Measurements from ENCODE around the gene ATP11B.

Gene ATP11B

DNA sequence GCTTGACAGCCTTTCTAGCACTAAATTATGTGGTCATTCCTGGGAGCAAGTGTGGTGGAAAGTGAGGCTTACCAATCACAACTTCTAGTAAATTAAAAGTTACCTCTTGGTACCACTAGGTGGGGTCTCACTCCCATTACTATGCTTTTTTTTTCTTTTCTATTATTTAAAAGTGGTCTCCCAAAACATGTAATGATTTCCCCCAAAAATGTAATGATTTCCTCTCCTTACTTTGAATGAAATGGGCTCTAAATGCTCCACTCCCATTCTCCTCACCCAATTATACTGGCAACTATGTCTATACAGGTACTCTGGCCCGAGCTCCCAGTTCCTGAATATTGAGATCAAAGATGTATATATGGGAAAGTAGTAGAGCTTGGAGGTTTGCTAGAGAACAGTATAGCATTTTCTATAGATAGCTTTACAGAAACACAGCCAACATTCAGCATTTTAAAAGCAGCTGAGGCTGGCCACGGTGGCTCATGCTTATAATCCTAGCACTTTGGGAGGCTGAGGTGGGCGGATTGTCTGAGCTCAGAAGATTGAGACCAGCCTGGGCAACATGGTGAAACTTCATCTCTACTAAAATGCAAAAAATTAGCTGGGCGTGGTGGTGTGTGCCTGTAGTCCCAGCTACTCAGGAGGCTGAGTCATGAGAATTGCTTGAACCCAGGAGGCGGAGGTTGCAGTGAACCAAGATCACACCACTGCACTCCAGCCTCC lies 116.2 kb downstream of the ATP11B start:
- no peak for DNase-seq (ENCODE audit: low read depth in 3 of 3)

DNA sequence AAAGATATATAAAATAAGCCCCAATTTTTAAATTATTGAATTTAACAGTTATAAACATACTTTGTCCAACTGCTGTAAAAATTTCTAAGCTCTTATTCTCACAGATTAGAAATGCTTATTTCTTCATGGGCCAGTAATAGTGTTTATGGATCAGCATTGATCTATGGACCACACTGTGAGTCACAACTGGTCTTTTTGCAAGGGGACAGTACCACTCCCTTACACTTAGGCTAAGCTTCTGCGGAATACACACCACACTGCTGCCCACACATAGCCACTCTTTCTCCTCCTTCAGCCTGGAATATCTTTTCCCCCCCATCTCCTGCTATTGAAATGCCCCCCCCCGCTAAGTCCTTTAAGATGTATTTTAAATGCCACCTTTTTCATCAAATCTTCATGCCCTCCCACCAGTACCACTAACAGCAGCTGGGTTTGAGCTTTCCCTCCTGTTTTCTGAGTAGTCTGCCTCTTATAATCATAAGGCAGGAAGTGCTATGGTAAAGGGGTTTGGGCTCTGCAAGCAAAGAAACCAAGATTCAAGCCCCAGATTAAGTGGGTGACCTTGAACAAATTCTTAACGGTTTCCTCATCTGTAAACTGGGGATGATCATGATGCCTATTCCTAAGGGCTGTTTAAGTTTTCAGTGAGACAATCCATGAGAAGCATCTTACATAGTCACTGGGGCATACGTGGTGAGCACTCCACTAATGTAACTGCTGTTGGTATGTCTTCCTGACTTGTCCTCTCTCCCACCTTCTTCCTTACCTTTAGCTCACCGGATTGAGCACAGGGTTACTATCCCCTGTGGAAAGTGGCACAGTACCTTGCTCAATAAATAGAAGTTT lies 117.9 kb downstream of the ATP11B start:
- DNase-seq (ENCODE audit: low read depth in 3 of 3), result no peak

DNA sequence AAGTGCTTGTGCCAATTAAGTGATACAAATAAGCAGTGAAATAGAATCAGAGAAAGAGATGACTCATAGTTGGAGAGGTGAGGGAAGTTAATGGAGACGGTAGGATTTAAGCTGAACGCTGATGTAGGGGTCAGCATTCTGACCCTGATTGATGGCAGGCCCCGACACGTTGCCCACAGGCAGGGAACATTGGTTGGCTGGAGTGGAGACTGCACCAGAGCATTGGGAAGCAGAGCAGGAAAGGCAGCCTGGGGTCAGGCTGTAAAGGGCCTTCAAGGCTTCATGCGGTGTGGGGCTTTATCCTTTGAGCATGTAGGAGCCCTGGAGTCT lies 118.4 kb downstream of the ATP11B start:
- DNase-seq (ENCODE audit: low read depth in 3 of 3), result no peak

DNA sequence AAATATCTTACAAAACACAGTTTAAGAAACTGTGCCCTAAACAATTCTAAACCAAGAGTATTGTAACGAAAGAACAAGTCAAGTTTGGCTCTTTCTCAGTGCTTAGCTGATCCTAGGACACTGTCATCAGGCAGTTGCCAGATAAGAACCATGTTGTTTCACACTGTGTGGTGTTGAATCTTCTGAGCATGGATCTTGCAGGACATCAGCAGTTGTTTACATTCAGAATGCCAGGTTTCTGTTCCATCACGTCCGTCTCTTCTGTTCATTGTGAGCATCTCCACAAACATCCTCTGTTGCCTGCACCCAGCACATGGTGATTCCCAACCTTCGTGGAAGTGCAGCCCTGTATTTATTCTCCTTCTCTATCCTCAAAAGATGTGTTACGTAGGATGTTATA lies 119.2 kb downstream of the ATP11B start:
- no peak for DNase-seq (ENCODE audit: low read depth in 3 of 3)

DNA sequence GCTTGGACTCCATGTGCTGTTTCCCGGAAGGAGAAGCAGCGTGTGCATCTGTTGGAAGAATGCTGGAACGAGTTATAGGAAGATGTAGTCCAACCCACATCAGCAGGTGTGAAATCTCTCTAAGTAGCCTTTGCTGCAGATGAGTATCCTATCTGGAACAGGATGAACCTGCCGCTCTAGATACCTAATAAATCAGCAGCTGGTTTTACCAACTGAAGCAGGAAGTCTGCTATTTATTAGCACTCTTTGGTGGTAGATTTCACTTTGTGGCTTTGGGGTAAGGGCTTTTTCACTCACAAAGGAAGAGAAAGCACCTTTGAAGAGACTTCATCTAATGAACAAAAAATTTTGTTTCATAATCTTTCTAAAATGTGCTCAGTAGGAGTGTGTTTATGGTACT lies 120.6 kb downstream of the ATP11B start:
- DNase-seq (ENCODE audit: low read depth in 3 of 3), result no peak

DNA sequence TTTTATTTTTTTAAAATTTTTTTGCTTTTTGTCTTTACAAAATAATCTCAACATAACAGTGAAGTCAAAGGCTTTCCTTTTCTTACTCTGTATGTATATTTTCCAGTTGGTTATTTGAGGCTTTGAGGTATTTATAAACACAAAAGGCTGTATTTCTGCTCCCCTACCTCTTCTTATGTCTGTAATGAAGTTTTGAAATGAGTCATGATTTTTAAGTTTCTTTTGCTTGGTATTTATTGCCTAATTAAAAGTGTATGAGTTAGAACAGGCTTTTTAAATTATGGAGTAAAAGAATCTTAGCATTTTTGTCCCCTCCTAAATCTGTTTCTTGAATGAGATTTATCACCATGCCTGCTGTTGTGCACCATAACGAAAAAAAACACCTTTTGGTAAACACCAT lies 121.0 kb downstream of the ATP11B start:
- no peak for DNase-seq (ENCODE audit: low read depth in 3 of 3)

DNA sequence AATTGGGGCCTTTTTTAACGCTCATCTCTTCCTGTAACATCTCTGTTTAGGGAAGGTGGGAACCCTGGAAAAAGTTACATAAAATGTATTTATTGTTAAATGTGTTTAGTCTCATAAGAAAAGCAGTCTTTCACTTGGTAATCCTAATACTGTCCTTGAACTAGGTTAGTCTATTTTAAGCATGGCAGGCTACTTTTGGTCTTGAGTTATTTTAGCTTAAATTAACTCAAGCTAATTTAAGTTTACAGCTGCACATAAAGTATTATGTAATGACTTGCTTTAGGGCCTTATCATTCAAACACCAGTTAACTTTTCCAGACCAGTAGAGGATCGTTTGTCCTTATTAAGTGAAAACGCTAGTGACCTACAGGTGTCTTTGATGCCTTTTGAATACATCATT lies 123.8 kb downstream of the ATP11B start:
- DNase-seq (ENCODE audit: low read depth in 3 of 3), result no peak

DNA sequence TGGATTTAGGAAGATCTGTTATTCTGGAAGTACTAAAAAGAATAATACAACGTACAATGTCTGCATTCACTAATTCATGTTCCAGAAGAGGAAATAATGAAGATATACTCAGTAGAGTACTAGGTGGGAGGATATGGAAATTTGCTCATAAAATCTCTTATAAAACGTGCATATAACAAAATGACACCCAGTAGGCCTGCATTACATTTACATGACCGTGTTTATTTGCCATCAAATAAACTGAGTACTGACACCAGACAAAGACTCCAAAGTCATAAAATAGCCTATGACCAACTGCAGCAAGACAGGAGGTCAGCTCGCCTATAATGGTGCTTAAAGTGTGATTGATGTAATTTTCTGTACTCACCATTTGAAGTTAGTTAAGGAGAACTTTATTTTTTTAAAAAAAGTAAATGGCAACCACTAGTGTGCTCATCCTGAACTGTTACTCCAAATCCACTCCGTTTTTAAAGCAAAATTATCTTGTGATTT lies 126.6 kb downstream of the ATP11B start:
- DNase-seq (ENCODE audit: low read depth in 3 of 3), result no peak

DNA sequence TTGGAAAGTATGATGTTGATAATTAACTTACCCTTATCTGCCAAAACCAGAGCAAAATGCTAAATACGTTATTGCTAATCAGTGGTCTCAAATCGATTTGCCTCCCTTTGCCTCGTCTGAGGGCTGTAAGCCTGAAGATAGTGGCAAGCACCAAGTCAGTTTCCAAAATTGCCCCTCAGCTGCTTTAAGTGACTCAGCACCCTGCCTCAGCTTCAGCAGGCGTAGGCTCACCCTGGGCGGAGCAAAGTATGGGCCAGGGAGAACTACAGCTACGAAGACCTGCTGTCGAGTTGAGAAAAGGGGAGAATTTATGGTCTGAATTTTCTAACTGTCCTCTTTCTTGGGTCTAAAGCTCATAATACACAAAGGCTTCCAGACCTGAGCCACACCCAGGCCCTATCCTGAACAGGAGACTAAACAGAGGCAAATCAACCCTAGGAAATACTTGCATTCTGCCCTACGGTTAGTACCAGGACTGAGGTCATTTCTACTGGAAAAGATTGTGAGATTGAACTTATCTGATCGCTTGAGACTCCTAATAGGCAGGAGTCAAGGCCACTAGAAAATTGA lies 127.3 kb downstream of the ATP11B start:
- DNase-seq (ENCODE audit: low read depth in 3 of 3), result no peak

DNA sequence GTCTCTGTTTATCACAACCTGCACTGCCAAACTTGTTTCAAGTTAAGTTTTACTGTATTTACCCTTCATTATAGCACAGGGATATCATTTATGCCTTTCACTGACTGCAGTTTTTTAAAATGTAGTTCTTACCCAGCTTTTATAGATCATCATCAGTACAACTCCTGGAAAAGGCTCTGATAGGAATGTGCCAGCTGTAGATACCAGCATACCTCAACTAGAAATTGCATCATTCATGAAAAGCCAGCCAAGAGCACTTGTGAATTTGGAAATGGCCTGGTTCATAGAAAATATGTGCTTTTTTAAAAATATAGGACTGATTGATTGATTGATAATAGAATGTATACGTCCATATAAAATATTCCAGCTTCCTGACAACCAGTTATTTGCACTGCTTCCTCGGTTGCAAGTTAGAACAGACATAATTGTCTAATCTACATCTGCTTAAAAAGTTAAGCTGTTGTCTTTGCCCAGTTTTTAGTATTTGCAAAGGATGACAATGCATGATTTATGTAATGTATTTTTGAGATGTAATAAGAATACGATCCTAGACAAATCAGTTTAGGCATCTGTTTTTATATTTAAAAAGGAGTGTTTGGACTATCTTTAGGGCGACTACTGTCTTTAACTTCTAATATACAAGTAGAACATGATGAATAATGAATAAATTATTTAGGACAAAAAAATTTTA lies 128.5 kb downstream of the ATP11B start:
- DNase-seq (ENCODE audit: low read depth in 3 of 3), result no peak

DNA sequence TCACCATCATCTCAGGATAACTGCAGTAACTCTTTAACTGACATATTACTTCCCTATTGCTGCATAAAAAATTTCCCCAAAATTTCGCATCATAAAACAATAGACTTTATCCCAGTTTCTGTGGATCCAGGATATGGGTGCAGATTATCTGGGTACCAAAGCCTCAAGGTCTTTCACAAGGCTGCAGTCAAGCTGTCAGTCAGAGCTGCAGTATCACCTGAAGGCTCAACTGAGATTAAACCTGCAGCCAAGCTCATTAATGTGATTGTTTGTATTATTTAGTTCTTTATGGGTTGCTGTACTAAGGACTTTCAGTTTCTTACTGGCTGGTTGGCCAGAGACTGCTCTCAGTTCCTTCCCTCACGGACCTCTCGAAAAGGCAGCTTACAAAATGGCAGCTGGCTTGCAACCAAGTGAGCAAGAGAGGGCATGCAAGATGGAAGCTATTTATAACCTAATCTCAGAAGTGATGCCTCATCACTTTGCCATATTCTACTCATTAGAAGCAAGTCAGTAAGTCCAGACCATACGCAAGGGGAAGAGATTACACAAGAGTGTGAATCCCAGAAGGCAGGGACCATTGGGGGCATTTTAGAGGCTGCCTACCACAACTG lies 132.1 kb downstream of the ATP11B start:
- DNase-seq (ENCODE audit: low read depth in 3 of 3), result no peak

DNA sequence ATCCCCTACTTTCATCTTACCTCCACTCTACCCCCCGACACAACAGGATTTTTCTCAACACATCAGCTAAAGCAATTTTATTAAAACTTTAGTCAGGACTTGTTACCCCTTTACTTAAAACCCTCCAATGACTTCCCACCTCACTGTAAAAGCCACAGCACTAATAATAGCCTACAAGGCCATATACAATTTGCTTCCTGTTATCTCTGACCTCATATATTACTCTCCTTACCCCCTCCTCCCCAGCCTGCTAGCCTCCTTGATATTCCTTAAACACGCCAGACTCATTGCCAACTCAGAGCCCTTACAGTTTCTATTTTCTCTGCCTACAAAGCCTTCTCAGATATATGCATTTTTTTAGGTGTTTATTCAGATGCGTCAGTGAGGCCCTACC lies 132.6 kb downstream of the ATP11B start:
- no peak for DNase-seq (ENCODE audit: low read depth in 3 of 3)

DNA sequence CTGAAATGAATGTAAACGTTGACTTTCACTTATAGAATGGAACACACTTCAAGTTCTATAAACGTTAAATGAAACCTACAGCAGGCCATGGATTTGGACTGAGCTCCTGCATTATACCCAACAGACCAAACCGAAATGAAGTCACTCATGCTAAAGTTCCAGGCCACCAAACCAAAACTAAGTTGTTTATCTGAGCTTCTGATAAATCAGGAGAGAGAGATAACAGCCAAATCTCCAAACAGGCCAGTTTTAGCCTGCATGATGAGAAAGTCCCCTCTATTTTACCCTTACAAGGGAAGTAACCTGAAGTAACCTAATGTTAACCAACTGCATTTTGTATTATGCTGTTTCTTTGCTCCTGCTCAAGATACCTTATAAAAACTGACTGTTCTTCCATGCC lies 142.5 kb downstream of the ATP11B start:
- DNase-seq (ENCODE audit: low read depth in 3 of 3), result no peak

DNA sequence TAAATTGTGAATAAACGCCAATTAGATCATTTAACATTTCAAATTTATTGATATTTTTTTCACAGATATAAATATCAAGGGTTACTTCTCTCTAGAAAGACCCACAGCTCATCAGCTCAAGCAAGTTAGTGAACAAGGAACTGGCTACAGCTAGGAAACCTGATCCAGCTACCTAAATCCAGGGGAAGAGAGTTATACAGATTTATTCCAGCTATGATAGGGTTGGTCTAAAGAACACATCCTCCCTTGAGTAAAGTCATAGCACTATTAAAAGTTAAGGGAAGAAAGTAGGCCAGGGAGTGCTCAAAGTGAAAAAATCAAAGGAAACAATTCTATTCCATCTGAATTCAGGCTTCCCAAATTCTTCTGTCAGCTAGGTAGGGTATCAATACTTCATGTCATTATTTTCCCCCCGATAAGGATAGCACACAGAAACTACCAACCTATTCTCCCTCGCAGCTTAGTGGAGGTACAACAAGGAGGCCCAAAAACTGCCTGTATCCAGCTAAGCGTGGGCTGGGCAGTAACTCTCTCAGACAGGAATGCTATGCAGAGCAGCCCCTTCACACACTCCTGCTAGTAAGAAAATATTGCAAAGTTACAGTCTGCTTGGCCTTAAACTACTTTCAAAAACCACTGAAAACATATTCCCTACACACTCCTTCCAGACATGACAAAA lies 143.1 kb downstream of the ATP11B start:
- DNase-seq (ENCODE audit: low read depth in 3 of 3), result no peak

DNA sequence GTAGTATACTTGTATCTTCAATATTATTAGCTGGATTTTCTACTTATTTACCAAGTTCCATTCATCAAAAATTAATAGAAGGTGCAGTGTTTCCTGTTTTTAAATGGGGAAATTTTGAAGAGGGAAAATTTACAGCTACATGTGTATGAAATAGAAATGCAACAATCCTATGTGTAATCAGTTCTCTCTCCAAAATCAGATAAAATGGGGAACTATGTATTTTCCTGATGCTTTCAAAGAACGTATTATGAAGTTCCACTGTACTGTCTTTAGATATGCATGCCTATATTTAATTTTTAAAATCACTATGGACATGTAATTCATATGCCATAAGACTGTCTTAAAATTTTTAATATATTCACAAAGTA lies 143.6 kb downstream of the ATP11B start:
- no peak for DNase-seq (ENCODE audit: low read depth in 3 of 3)

DNA sequence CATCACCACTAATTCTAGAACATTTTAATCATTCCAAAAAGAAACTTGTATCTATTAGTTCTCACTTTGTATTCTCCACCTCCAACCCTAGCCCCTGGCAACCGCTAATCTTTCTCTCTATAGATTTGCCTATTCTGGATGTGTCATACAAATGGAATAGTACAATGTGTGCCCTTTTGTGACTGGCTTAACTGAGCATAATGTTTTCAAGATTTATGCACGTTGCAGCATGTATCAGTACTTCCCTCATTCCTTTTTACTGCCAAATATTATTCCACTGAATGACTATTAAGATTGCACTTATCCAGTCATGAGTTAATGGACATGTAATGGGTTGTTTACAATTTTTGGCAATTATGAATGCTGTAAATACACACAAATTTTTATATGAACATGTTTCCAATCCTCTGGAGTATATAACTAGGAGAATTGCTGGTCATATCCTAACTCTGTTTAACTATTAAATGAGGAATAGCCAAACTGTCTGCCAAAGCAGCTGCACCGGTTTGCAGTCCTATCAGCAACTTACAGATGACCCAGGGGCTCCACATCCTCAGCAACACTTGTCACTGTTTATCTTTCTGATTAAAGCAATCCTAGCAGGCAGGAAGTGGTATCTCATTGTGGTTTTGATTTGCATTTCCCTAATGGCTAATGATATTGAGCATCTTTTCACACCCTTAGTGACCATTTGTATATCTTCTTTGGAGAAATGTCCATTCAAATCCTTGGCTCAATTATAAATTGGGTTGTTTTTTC lies 144.2 kb downstream of the ATP11B start:
- no peak for DNase-seq (ENCODE audit: low read depth in 3 of 3)

DNA sequence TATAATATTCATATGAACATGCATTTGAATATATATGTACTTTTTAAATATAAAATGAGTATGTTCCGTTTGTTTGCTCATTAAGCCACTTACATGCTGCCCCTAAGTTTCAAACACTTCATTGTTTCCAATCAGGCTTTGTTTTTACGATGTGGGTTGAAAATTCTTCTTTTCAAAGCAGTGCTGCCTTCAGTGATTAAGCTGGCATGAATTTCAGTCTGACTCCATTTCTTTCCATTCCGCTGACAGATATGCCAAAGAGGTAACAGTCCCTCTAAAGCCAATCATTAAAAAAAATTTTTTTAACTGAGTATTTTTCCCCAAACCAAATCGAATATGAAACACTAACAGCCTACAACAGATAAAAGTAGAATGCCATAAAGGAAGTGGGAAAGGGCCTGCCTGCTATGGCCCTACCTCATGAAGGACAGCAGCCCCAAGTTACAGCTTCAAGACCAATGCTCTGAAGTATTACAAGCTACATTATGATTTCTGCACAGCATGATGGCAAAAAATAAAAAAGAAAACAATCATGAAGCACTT lies 147.0 kb downstream of the ATP11B start:
- no peak for DNase-seq (ENCODE audit: low read depth in 3 of 3)

DNA sequence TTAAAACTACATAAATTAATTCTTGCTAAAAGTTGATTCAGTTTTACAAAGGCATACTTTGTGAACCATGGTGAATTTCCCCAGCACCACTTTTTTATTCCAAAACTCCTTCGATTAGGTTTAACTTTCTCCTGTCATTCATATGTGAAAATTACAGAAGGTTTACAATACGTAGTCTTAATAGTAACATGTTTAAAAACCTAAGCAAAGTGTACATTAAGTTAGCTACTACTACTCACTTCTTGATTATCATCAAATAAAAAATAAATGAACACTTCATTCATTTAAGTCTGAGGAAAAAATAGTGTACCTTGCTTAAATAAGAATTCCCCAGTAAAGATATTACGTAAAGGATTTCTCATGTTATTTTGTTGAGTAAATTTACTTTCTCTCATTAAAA lies 148.4 kb downstream of the ATP11B start:
- DNase-seq (ENCODE audit: low read depth in 3 of 3), result no peak

DNA sequence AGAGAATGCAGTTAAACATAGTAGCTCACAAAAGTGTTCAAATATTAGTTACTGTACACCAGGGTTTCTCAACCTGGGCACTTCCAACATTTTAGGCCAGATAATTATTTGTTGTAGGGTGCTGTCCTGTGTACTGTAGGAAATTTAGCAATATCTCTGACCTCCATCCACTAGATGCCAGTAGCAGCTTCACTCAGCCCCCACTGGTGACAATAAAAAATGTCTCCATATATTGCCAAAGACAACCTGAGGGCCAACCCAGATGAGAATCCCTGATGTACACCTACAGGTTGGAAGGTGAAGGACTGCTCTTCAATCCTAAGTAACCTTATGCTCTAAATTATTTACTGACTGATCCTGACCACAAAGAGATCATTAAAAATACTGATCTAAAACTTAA lies 154.6 kb downstream of the ATP11B start:
- no peak for DNase-seq (ENCODE audit: low read depth in 3 of 3)

DNA sequence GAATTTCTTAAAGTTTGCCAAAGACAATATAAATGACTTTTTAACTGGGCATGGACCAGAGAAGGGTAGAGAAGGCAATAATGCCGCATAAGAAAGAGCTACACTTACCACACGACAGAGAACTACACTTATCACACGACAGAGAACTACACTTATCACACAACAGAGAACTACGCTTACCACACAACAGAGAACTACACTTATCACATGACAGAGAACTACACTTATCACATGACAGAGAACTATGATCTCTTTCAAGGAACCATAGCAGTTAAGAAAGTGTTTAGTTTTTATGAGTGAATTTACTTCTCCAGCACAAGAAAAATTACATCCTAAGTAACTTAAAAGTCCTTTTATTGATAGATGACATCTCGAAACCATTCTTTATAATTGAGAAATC lies 155.0 kb downstream of the ATP11B start:
- no peak for DNase-seq (ENCODE audit: low read depth in 3 of 3)

Data from stimulated activated CD4-positive, alpha-beta T cell treated with anti-CD3 and anti-CD28 coated beads, TNF-alpha, amount 100 ng/mL, for 24 hours (primary cell).